NCI-H187 treated with DMSO at 0.1 percent for 48 hours (cell line): ENCODE measurements around the gene CPLX1.

Source experiments
- DNase-seq: peaks from one replicate; lab custom pipeline; 2025; lab: John Stamatoyannopoulos, UW

CPLX1 gene

DNA sequence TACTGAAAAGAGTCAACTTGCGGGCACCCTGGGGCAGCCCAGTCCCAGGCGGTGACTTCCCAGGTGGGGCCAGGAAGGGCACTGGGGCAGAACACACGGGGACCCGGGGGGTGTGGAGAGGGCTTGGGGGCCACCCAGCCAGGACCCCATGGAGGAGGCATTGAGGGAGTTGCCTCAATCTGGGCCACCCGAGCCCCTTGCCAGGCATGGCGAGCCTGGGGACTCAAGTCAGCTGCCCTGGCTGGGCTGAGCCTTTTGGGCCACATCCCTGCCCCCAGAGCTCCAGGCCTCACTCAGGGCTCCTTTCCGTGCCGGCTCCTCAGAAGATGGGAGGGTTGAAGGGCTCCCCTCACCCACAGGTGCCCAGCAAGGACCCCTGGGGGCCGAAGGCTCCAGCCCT, 6.6 kb upstream of the CPLX1 start:
- DNase-seq: no peak

- no peak for DNase-seq
Observed at GRCh38 chr4:832108-832507, 6.2 kb upstream of the CPLX1 start.

- no peak for DNase-seq
Observed at GRCh38 chr4:831483-831805, 5.5 kb upstream of the CPLX1 start.

DNA sequence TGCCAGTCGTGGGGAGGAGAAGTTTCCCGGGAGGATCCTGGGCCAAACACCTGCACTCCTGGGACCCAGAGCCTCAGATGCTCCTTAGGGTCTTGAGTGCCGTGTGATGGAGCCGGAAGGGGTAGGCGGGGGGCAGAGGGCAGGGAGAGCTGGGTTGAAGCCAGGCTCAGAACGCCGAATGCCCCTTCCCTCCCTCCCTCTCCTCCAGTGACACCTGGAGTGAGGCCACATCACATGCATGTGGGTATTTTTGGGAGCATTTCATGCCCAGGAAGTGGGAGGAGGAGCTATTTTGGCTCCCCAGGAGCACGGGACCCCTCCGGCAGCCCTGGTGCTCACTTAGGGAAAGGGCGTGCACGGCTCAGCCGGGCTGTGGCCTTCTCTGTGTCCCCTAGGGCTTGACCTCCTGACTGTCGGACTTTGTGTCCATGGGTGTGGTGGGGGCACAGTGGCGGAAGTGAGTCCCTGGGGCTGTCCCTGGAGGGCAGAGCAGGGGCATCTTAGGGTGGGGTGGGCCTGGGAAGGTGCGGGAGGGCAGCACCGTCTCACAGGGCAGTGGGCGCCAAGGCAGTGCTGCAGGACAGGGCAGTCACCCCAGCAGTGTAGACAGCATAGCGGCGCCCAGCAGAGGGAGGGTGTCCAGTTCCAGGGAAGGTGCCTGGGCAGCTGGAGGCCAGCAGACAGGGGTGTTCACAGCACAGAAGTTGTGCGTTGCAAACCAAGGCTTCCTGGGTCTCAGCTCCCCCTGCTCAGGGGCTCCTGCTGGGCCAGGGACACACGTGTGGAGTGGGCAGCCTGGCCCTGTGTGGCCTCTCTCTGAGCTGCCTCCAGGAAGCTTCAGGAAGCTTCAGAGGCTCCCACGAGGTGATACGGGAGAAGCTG, 4.9 kb upstream of the CPLX1 start:
- DNase-seq: no peak

GRCh38 chr4:829761-830600, 4.1 kb upstream of the CPLX1 start:
- no peak for DNase-seq

DNA sequence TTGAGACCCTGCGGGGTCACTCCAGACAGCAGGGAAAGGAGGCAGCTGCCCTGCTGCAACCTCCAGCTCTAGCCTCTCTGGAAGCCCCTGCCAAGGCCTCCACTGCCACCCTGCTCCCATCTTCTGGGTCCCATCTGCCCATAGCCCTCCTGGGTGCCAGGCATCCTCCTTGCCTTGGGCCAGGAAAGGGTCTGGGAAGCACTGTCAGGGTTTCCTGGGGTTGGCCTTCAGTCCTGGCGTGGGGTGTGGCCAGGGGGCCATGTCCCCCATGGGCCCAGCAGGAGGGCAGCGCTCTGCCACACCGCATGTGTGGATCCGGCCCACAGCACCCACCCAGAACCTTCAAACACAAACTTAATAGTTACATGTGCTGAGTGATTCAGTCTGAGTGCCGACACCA, 3.4 kb upstream of the CPLX1 start:
- no peak for DNase-seq

DNA sequence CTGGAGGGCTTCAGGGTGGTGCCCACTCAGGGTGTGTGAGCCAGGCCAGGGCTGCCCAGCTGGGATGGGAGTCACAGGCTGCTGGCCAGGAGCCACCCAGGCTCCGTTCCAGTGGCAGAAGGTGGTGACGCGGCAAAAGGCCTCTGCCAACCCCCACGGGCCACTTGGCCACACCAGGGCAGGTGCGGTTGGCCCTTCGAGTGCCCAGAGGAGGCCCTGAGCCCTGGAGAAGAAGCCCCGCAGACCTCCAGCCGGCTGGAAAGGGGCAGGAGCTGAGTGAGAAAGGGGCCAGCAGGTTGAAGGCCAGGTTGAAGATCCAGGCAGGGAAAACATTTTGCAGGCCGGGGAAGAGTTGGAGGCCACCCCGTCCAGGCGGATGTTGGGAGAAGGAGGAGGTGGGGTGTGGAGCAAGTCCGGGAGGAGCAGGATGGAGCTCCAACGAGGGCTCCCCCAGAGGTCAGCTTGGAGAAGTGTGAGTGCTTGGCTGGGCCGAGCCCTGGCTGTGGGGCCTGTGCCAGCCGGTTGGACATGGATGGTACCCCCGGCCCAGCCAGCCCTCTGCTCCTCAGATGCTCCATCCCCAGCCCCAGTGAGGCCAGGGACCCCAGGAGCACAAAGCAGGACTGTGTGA, 2.8 kb upstream of the CPLX1 start:
- DNase-seq: no peak

DNA sequence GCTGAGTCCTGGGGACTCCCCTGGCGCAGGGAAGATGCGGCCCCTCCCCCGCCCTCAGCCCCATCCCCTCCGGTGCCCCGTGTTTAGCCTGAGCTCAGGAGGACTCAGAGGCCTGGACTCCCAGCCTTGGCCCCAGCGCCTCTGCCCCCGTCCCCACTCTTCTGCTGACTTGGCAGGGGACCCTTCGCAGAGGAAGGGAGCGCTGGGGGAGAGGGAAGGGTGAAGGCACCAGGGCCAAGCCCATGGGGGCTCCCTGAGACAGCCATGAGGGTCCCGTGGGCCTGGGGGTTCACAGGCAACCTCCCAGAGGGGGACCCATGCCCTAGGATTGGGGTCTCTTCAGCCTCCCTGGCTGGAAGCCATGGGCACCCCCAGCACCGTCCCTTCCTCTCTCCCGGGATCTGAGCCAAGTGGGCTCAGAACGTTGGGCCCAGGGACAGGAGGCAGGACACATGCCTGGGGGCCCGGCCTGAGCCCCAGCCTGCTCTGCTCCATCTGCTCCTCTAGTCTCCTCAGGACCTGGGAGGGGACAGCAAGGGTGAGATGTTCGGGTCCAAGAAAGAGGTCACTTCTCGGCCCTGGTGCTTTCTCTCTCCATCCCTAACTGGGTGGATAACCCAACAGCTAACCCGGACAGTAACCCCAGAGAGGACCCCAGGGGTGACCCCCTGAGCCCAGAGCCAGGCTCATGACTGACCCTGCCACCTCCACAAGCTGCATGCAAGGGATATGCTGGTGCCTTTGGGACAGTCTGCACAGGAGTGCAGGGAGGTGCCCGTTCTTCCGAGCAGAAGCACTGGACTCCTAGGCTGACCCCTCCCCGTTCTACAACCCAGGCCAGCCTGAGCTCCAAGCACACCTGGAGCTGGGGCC, 1.5 kb upstream of the CPLX1 start:
- no peak for DNase-seq

- DNase-seq: no peak
Observed at GRCh38 chr4:826508-827208, 729 bp upstream of the CPLX1 start.

DNA sequence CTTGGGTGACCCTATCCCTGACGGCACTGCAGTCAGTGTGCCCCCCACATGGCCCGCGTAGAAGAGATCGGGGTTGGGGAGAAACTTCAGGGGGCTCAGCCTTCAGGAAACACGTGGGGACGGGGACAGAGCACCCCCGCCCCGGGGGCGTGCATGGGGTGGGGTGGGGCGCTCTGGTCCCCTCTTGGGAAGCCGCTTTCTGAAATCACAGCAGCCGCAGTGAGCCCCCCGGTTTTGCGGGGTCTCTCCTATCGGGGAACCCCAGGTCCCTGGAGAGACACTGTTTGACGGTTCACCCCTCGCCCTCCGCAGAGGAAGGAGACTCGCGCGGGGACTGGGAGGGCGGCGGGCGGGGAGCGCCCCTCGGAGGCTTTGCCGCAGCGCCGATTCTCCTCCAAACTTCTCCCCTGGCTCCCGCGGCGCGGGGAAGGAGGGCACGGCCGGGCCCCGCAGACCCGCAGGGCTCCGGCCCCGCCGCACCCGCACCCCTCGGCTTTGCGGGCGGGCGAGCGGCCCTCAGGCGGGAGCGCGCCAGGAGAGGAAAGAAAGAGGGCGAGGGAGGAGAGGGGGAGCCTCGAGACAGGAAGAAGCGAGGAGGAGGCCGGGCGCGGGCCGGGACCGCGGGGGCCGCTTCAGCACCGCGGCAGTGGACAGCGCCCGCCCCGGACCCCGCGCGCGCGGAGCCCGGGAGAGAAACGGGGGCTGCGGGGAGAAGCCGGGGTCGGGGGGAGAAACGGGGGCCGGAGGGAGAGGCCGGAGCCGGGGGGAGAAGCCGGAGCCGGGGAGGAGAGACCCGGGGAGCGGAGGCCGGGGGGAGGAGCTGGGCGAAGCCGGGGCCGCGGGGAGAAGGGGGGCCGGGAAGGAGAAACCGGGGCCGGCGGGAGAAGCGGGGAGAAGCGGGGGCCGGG, 612 bp downstream of the CPLX1 start:
- no peak for DNase-seq

GRCh38 chr4:824461-825062, 1.4 kb downstream of the CPLX1 start:
- no peak for DNase-seq

- DNase-seq: no peak
Observed at GRCh38 chr4:823761-824460, 2.0 kb downstream of the CPLX1 start.

- no peak for DNase-seq
Observed at GRCh38 chr4:823176-823760, 2.7 kb downstream of the CPLX1 start.

- DNase-seq: no peak
Observed at GRCh38 chr4:822361-823175, 3.4 kb downstream of the CPLX1 start.

DNA sequence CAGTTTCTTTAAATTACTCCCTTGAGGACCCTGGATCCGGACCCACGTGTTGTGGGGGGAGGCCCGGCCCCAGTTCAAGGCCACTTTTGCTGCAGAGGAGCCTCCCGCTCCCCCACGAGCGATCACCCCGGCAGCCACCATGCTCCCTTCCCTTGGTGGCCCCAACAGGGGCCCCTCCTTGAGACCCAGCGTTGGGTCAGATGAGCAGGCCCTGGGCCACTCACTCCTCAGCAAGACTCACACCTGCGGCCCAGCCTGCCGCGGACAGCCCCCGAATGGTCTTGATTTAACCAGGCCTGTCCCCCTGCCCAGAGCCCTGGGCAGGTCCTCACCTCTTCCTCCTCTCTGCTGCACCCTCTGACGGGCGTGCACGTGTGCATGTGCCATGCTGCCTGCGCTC, 4.3 kb downstream of the CPLX1 start:
- DNase-seq: no peak

DNA sequence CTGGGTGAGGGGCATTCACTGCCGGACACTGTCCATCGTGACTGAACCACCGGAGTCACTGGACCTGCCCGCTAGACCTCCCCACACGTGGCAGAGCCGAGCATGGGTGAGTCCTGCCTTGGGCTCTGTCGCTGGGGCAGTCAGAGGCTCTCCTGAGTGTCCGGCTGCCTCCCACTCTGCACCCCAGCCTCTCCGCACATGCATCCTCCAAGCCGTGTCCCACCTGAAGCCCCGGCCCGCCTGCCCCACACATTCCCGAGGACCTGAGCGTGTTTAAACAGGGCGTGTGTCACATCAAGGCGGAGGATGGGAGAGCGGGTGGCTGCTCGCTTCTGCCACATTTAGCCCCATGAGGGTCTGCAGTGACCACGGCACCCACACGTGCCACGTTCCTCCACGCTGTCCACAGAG, 4.7 kb downstream of the CPLX1 start:
- no peak for DNase-seq

DNA sequence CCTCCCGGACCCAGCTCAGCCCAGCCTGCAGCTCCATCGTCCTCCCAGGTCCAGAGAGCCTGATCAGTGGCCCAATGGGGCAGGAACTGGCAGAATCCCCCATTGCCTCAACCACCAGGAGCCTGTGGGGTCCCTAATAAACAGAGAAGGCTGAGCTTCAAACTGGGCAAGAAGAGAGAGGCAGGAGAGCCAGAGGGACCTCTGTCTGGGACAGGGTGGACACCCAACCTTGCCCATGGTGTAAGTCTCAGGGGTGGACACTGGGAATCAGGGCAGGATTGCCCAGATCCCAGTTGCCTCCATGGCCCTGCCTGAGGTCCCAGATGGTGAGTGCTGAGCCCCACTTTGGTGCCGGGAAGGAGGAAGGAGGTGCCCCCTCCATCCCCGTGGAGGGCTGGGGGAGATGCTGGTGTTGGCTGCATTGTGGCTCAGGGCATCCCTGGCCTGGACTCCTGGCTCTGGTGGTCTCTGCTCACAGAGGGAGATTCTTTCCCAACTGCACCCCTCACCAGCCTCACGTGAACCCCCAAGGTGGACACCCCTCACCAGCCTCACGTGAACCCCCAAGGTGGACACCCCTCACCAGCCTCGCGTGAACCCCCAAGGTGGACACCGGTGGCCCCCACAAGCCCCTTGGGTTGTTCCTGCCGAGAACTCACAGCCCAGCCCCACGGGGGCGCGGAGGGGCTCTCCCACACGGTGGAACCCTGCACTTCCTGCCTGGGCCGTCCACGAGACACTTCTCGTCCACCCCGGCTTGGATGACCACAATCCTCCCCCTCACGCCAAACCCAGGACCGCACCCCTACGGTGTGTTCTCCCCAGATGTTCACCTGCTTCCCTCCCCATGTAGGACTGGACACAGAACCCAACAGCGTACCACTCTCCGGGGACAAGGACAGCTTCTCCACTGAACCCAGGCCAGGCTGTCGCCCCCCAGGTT, 5.4 kb downstream of the CPLX1 start:
- DNase-seq: no peak
